Activated T-cell treated with anti-CD3 and anti-CD28 coated beads for 4 hours (primary cell): ENCODE results near the gene KRTAP5-6.

Source experiments
- DNase-seq: peaks from one replicate; pipeline ENCODE4 v3.0.0-alpha.2; 2020

The KRTAP5-6 gene

GRCh38 chr11:1703146-1703545 is 6.2 kb downstream of the KRTAP5-6 start:
- DNase-seq, result no peak

GRCh38 chr11:1705126-1706052 is 8.4 kb downstream of the KRTAP5-6 start:
- DNase-seq, result no peak

DNA sequence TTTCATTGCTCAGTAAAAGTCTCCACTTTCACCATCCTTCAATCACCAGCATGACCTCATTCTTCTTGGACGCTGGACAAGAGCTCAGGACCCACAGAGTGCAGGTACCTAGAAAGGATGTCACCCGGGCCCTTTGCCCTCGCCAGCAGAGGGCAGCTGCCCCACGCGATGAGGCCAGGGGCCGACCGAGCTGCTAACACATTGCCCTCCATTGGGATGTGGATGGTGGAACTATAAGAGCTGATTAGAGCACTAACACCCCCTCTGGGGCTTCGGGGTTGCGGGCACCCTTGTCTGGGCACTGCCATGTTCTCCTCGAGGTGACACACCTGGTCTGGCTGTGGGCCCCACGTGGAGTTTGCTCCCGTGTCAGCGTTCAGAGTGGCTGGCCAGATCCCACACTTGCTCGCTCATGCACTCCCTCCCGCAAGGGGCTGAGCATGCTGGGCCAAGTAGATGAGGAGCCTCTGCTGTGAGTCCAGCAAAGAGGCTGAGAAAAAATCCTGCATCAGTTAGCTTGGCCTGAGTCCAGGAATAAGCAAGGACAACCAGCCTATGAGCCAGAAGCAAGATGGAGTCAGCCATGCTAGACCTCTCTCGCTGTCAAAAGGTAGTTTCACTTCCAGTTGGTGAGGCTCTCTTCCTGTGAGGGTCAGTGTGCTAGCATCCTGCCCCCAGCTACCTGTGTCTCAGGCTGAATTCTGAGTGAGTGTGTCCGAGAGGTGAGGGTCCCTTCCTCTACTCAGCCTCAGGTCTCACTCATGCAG is 9.8 kb downstream of the KRTAP5-6 start:
- DNase-seq, result no peak

DNA sequence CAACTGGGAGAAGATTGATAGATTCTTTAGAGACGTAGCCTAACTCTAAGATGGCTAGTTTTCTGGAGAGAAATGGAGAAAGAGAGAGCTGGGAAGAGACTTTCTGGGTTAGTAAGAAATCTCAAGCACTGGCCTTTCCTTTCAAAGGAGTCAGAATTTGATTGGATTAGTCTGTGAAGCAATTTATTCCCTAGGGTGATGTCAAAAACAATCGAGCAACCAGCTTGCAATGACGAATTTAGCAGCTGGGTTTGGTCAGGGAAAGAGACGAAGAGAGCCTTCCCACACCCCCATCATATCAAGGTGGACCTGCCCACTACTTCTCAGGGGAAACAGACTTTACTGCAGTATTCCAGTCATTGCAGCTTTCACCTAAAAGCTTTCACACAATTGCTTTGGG is 10.8 kb downstream of the KRTAP5-6 start:
- DNase-seq, result no peak

GRCh38 chr11:1708716-1709115 is 11.7 kb downstream of the KRTAP5-6 start:
- DNase-seq, result no peak

DNA sequence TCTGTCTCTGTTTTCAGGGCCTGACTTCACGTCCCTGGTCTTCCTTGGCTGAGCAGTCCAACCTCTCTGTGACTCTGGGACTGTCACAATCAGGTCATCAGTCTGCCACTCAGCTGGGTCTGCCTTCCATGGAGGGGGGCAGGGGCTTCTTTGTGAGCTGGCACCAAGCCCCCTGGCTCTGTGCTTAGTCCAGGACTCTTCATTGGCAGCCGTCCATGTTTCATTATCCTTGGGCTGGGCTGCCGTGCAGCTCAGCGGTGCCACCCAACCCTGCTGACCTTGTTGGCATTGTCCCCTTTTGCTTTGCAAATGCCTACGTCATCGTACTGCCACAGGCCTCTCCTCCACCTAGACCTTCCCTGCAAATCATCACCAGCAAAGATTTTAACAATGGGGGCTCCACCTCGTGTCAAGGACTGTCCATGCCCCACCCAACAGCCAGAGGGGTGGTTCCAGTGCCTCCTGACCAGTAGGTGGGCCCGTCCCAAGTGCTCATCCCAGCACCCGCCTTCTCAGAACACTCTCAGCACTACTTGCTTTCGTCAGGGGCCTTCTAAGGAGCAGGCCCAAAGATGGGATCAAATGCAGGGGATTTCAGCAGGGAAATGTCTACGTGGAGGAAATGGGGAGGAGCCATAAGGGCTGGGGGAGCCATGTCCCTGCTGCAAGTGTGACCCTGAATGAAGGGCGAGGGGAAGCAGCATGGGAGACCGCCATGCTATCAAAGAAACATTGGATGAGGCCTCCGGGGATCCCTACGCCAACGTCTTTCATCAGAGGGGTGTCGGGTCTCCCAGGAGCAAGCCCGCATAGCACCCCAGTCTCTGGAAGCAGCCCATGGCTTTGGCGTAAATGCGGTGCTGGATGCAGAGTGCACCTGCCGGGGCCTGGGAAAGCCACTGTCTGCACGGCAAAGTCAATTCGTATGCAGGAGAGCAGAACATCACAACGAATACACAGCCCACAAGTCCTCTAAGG is 18.2 kb downstream of the KRTAP5-6 start:
- no peak for DNase-seq

- no peak for DNase-seq
Measured at GRCh38 chr11:1717745-1718144, 20.8 kb downstream of the KRTAP5-6 start.

DNA sequence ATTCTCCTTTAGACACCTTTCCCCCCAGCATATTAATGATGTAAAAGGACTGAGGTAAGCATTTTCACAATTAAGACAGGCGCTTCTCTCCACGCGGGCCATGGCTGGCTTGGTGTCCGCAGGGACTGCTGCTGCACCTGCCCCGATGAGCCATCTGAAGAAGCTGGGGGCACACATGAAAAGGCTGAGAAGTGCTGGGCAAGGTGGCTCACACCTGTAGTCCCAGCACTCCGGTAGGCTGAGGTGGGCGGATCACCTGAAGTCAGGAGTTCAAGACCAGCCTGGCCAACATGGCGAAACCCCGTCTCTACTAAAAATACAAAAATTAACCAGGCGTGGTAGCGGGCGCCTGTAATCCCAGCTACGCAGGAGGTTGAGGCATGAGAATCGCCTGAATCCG is 21.3 kb downstream of the KRTAP5-6 start:
- no peak for DNase-seq

DNA sequence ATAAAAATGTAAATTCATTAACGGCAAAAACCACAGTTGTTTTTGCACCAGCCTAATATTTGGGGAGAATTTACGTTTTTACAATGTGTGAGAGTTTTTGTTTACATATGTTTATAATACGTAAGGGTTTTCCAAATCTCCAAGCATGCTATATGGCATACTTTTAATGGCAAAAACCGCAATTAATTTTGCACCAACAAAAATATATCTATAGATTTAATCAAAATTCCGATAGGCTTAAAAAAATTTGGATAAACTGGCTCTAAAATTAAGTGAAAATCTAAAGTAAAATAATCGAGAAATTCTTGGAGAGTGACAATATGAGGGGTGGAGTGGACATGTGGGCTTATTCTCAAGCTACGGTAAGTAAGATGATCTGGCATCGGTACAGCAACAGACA is 22.8 kb downstream of the KRTAP5-6 start:
- no peak for DNase-seq

- no peak for DNase-seq
Measured at GRCh38 chr11:1727096-1727690, 30.2 kb downstream of the KRTAP5-6 start.

DNA sequence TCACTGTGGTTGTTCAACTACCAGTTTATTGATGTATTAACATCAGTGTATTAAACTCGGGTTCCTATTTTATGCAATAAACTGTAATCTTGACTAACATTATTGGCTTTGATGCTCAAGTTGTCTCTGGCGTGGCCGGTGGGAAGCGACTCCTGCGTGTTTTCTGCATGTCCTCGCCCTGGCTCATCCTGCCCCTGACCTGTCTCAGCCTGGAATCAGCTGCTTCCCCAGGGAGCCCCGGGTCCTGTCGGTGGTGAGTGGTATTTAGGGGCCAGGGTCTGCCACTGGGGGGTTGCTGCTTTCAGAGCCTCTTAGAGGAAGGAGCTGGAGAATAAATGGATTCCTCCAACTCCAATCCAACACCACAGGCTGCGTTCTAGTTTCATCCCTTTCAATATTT is 30.9 kb downstream of the KRTAP5-6 start:
- DNase-seq, result no peak

DNA sequence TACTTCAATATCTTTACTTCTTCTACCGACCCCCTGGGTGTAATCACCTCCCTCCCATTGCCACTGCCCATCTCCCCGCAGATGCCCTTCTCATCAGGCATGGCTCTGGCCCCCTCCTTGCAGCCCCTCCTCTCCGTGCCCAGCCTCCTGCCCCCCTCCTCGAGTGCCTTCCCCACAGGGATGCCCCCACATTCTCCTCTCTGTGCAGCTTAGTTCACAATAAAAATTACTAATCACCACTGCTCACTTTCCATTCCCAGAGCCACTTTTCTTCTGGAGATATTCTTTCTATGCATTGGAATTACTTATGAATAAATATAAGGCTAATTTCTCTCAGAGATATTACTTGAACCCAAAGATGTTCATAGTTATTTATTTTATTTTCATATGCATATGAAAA is 31.3 kb downstream of the KRTAP5-6 start:
- no peak for DNase-seq

- no peak for DNase-seq
Measured at GRCh38 chr11:1728931-1729691, 32.1 kb downstream of the KRTAP5-6 start.

DNA sequence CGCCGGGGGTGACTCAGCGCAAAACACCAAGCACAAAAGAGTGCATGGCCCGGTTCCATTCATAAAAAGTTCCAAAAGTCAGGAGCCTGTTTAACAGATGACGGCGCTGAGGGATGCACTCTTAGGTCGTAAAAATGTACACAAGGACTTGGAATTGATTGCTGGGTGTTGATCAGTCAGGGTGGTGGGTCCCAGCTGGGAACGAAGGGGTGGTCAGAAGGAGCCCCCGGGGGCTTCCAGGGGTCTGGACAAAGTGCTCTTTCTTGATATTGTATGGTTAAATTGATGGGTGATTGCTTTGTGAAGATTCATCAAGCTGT is 32.7 kb downstream of the KRTAP5-6 start:
- DNase-seq, result no peak

DNA sequence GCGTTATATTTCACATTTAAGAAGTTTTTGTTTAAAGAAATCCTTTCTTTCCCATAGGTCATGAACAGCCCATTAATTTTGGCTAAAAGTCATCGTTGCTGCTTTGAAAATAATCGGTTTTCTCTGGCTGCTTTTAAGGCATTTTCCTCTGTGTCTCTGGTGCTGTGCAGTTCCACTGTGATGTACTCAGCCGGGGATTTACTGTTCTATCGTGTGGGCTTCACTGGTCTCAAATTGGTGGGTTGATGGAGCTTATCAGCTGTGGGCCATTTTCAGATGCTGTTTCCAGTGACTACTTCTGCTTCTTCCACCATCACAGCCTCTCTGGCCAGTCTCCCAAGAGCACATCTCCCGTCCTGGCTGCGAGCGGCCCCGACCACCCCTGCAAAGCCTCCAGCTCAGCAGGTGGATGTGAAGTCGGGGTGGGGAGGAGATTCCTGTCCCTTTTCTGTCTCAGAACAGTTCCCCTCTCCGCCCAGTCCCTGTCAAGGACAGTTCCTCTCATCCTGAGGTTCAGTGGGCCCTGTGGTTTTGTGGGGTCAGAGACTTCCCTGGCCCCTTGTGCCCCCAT is 33.1 kb downstream of the KRTAP5-6 start:
- no peak for DNase-seq

- DNase-seq, result no peak
Measured at GRCh38 chr11:1731451-1732059, 34.6 kb downstream of the KRTAP5-6 start.

GRCh38 chr11:1732418-1733008 is 35.5 kb downstream of the KRTAP5-6 start:
- no peak for DNase-seq

GRCh38 chr11:1733009-1733715 is 36.2 kb downstream of the KRTAP5-6 start:
- DNase-seq, result no peak

- no peak for DNase-seq
Measured at GRCh38 chr11:1733716-1734640, 37.0 kb downstream of the KRTAP5-6 start.
